HepG2 (cell line): Measurements from ENCODE around the gene ZNF19. TPM values are rescaled to one million over a fixed set of nuclear protein-coding genes. Genes with fewer than 3 reads are reported as not detected.
A peak's percentile ranks its signal among the peaks of the same experiment; 100 is the strongest.

Source experiments
- ASH2L ChIP-seq: fragments of 300-600, 200-600 bp; sonication (generic); IDR thresholded peaks from 2 replicates; pipeline ENCODE4 v1.7.0; 2017; ENCODE audit warnings: low read depth, mild to moderate bottlenecking, moderate library complexity, mixed read lengths, low read length; ENCODE audit not compliant: insufficient read length
- FOXA1 ChIP-seq, 2 experiments: fragments of 450-650 bp in 1 of 2; sonication (generic) in 1 of 2; formaldehyde crosslinking in 1 of 2; IDR thresholded peaks; 2 replicates each; pipeline versions ENCODE4 v1.4.0 to v1.6.1; 2016 to 2020; ENCODE audit warnings: missing genetic modification reagents in 1 of 2
- JUND ChIP-seq: sonication (generic); formaldehyde crosslinking; IDR thresholded peaks from 2 replicates; pipeline ENCODE4 v1.8.0; 2022; ENCODE audit warnings: mild to moderate bottlenecking, missing genetic modification reagents
- MLLT10 ChIP-seq: sonication (generic); formaldehyde crosslinking; IDR thresholded peaks from 2 replicates; pipeline ENCODE4 v1.4.0; 2020; ENCODE audit warnings: missing genetic modification reagents
- POLR2AphosphoS5 ChIP-seq: IDR thresholded peaks from 2 replicates; pipeline ENCODE4 v1.6.1; 2012; ENCODE audit warnings: low read depth, low read length
- ZBTB14 ChIP-seq: sonication (generic); formaldehyde crosslinking; IDR thresholded peaks from 2 replicates; pipeline ENCODE4 v1.4.0; 2020; ENCODE audit warnings: missing genetic modification reagents
- ZBTB20 ChIP-seq: sonication (generic); formaldehyde crosslinking; IDR thresholded peaks from 2 replicates; pipeline ENCODE4 v1.8.1; 2023; ENCODE audit warnings: missing genetic modification reagents, low read depth, mild to moderate bottlenecking, borderline replicate concordance
- ZNF253 ChIP-seq: sonication (generic); formaldehyde crosslinking; IDR thresholded peaks from 2 replicates; pipeline ENCODE4 v1.8.0; 2022; ENCODE audit warnings: mild to moderate bottlenecking, missing genetic modification reagents, borderline replicate concordance
- ZNF451 ChIP-seq: sonication (generic); formaldehyde crosslinking; IDR thresholded peaks from 2 replicates; pipeline ENCODE4 v1.5.0; 2020; ENCODE audit warnings: mild to moderate bottlenecking, missing genetic modification reagents
- ZNF564 ChIP-seq: sonication (generic); formaldehyde crosslinking; IDR thresholded peaks from 2 replicates; pipeline ENCODE4 v1.8.1; 2023; ENCODE audit warnings: mild to moderate bottlenecking, missing genetic modification reagents
- ZNF768 ChIP-seq: sonication (generic); formaldehyde crosslinking; IDR thresholded peaks from 2 replicates; pipeline ENCODE4 v1.4.0; 2020; ENCODE audit warnings: missing genetic modification reagents
- polyA plus RNA-seq, 8 experiments: library from polyadenylated mRNA; depleted of rRNA in 3 of 8; stranded (reverse) in 7 of 8; unstranded in 1 of 8; fragments of >200 nt; fragmentation: Illumina TruSeq in 4 of 8; extraction: Trizol in 4 of 8; gene quantifications; 2 replicates each; pipeline versions ENCODE4 v1.2.1 to v1.2.3, GENCODE V29; 2011 to 2016; ENCODE audit warnings: low read depth in 4 of 8, missing spikeins in 1 of 8, mixed read lengths in 1 of 8; ENCODE audit not compliant: insufficient read depth in 1 of 8
- total RNA-seq, 5 experiments: library from RNA; depleted of rRNA; stranded (reverse); fragments of >200 nt; fragmentation: Illumina TruSeq; extraction: Trizol; gene quantifications; 2 replicates each; pipeline ENCODE4 v1.2.3, GENCODE V29; 2016; ENCODE audit warnings: low read depth in 1 of 5
- TF ChIP-seq, protein P1 (sequence below): sonication (generic); formaldehyde crosslinking; IDR thresholded peaks from 2 replicates; pipeline ENCODE4 v1.5.1; 2020; ENCODE audit warnings: mild to moderate bottlenecking, missing genetic modification reagents, moderate library complexity
- TF ChIP-seq, protein P2 (sequence below), 2 experiments: fragments of 450-650 bp in 1 of 2; sonication (generic) in 1 of 2; formaldehyde crosslinking in 1 of 2; IDR thresholded peaks; 2 replicates each; pipeline versions ENCODE4 v1.6.1 to v1.8.0; 2016 to 2022; ENCODE audit warnings: antibody characterized with exemption in 1 of 2, mild to moderate bottlenecking in 1 of 2, missing genetic modification reagents in 1 of 2

Gene ZNF19
- total and polyA plus RNA-seq, 2 of the 13 experiments (the other 11 are each of a cell fraction or from before 2014, with no cell fraction given) = 3.2 to 5.8 TPM

DNA sequence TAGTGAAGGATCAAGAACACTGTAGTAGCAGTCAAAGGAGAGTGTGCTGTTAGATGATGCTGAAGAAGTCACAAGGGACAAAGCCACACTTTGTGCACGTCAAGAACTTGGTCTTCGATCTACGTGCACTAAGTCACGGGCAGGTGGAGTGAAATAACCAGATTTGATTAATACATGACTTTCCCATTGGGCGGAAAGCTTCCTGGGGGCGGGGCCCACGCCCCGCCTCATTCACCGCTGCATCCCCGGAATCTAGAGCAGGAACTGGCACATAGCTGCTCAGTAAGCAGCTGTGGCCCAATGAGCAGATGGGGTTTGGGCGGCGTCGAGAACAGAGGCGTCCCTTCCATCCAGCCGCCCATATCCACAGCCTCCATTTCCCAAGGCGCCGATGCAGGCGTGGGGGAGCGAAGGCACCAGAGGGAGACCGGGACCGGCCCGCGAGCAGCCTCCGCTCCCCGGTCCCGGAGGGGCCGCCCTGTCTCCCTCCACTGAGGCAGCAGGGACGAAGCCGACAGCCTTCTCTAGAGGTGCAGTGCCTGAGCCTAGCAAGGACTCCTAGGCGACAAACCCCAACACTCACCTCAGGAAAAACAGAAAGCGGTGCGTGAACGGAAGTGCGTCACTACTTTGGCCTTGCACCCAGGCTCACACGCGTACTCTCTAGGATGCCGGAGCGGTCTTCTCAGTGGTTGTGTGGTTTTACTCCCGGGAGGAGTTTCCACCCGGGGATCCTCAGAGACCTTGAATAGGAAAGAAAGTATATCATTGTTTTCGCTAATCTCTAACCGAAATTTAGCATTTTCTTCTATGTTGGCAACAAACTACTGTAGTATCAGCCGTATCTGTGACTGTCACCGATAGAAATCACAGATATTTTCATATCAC, 4.9 kb downstream of the ZNF19 start (continued):
- TF ChIP-seq, protein P1, sequence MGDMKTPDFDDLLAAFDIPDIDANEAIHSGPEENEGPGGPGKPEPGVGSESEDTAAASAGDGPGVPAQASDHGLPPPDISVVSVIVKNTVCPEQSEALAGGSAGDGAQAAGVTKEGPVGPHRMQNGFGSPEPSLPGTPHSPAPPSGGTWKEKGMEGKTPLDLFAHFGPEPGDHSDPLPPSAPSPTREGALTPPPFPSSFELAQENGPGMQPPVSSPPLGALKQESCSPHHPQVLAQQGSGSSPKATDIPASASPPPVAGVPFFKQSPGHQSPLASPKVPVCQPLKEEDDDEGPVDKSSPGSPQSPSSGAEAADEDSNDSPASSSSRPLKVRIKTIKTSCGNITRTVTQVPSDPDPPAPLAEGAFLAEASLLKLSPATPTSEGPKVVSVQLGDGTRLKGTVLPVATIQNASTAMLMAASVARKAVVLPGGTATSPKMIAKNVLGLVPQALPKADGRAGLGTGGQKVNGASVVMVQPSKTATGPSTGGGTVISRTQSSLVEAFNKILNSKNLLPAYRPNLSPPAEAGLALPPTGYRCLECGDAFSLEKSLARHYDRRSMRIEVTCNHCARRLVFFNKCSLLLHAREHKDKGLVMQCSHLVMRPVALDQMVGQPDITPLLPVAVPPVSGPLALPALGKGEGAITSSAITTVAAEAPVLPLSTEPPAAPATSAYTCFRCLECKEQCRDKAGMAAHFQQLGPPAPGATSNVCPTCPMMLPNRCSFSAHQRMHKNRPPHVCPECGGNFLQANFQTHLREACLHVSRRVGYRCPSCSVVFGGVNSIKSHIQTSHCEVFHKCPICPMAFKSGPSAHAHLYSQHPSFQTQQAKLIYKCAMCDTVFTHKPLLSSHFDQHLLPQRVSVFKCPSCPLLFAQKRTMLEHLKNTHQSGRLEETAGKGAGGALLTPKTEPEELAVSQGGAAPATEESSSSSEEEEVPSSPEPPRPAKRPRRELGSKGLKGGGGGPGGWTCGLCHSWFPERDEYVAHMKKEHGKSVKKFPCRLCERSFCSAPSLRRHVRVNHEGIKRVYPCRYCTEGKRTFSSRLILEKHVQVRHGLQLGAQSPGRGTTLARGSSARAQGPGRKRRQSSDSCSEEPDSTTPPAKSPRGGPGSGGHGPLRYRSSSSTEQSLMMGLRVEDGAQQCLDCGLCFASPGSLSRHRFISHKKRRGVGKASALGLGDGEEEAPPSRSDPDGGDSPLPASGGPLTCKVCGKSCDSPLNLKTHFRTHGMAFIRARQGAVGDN (CRISPR knock-in tag) = peak; percentile 93
- TF ChIP-seq ZBTB14 (CRISPR knock-in tag) (no peak), ZNF768 (CRISPR knock-in tag) (peak; percentile 87; the same call in 1 of the 2 replicates), ZNF451 (0 out of 2 replicates have a peak, but pooled peaks have one; percentile 36), POLR2AphosphoS5 (peak; percentile 87), ZNF564 (no peak; the same call in 1 of the 2 replicates), FOXA1 (IDR thresholded peaks at IDR 0.05) (no peak), FOXA1 (CRISPR knock-in tag; IDR thresholded peaks at IDR 0.05) (peak; percentile 7), ZBTB20 (CRISPR knock-in tag) (peak; percentile 87; the same call in 1 of the 2 replicates), JUND (CRISPR knock-in tag) (peak; percentile 23; the same call in 1 of the 2 replicates), ZNF253 (CRISPR knock-in tag) (peak; percentile 50; the same call in 1 of the 2 replicates), MLLT10 (CRISPR knock-in tag) (no peak), ASH2L (peak; percentile 97)
- TF ChIP-seq, protein P2, sequence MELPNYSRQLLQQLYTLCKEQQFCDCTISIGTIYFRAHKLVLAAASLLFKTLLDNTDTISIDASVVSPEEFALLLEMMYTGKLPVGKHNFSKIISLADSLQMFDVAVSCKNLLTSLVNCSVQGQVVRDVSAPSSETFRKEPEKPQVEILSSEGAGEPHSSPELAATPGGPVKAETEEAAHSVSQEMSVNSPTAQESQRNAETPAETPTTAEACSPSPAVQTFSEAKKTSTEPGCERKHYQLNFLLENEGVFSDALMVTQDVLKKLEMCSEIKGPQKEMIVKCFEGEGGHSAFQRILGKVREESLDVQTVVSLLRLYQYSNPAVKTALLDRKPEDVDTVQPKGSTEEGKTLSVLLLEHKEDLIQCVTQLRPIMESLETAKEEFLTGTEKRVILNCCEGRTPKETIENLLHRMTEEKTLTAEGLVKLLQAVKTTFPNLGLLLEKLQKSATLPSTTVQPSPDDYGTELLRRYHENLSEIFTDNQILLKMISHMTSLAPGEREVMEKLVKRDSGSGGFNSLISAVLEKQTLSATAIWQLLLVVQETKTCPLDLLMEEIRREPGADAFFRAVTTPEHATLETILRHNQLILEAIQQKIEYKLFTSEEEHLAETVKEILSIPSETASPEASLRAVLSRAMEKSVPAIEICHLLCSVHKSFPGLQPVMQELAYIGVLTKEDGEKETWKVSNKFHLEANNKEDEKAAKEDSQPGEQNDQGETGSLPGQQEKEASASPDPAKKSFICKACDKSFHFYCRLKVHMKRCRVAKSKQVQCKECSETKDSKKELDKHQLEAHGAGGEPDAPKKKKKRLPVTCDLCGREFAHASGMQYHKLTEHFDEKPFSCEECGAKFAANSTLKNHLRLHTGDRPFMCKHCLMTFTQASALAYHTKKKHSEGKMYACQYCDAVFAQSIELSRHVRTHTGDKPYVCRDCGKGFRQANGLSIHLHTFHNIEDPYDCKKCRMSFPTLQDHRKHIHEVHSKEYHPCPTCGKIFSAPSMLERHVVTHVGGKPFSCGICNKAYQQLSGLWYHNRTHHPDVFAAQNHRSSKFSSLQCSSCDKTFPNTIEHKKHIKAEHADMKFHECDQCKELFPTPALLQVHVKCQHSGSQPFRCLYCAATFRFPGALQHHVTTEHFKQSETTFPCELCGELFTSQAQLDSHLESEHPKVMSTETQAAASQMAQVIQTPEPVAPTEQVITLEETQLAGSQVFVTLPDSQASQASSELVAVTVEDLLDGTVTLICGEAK (IDR thresholded peaks at IDR 0.05) = peak; percentile 48
- TF ChIP-seq, protein P2 (CRISPR knock-in tag; IDR thresholded peaks at IDR 0.05) = peak; percentile 89
